Hypothalamus (tissue), 51 donors: ENCODE data around the gene SPEF2.
"Not testable (repeated sequence)": the region's sequence is repeated elsewhere in the genome, so short reads cannot be mapped to it uniquely, and the experiment has no call there.

ENCODE experiments used
- DNase-seq, 51 donors: peaks; one replicate each; lab custom pipeline; 2025; lab: John Stamatoyannopoulos, UW

Gene SPEF2

DNA sequence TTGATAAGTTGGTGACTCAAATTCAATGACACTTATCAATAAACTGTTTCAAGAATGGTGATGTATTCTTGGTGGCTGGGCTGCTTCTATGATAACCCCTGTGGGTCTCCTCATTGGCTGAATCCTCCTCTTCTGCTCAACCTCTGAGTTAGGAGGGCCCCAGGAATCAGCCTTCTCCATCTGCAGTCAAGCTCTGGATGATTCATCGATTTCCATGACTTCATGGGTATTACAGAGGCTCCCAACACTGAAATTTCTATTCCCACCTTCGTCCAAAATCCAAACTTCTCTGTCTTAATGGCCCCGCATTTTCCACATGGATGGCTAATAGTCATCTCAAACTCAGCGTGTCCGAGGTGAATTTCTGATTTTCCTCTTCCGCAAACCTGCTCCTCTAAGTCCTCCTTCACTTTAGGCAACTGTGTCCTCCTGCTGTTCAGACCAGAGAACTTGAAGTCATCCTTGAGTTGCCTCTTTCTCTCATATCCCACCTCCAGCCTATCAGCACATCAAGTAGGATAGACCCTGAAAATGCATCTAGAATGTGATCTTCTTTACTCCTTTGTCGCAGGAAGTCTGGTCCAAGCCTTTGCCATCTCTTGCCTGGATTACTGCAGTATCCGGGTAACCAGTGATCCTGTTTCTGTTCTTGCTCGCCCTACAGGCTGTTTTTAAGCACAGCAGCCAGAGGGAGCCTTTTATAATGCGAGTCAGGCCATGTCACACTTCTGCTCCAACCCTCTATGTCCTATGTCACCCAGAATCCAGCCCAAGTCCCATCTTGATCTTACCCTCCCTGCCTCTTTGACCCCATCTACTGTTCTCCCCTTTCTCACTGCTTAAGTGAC is 197.7 kb downstream of the SPEF2 start:
- no peak for DNase-seq

DNA sequence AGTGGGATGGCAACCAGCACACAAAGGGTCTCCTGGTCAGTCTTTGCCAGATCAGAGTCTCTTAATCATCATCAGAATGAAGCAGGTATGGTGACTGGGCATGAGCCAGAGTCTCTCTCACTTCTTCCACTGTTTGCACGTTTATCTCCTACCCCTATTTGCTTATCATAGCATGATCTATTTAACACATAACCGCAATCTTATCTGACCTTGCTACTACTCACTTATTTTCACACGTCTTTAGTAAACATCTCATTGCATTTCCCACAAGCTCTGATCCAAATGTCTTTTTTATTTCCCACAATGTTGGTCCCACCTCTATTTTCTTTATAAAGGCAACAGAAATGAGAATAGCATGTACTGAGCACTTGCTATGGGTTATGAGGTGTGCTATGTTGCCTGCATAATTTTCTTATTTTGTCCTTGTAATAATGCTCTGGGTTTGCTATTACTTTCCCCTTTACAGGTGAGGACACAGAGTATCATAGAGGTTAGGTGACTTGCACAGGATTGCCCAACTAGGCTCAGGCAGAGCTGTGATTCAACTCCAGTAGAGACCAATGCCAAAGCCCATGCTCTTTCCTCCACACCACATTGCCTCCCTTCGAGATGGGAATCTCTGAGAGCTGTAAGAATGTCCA is 199.3 kb downstream of the SPEF2 start:
- no peak for DNase-seq

DNA sequence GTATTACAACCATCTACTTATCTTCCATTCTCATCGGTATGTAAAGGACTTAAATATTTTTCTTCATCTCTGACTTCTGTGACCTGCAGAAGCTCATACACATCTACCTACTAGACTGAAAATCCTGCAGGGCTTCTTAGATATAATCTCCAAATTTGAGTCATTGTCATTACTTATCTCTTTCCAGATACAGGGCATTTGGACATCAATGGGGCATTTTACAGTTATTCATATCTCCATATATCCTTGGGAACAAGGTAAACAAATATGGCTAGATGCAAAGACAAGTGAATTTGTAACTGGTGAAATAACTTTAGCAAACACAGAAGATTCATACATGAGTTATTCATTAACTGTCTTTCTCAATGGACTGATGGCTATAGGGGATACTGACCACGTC is 201.4 kb downstream of the SPEF2 start:
- no peak for DNase-seq

DNA sequence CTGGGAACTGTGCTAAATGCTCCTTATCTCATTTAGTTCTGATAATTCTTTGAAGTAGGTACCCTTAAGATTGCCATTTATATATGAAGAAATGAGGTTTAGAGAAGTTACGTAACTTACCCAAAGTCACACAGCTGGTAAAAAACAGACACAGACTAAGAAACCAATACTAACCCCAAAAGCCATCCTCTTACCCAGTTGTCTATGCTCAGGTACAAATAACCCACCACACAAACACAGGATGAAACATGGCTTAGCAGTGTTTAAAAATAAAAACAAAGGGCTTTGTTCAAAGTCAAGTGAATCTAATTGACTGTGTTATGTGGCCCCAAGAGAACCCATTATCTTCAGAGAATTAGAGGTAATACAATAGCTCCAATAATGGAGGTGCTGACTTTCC is 202.0 kb downstream of the SPEF2 start:
- no peak for DNase-seq

DNA sequence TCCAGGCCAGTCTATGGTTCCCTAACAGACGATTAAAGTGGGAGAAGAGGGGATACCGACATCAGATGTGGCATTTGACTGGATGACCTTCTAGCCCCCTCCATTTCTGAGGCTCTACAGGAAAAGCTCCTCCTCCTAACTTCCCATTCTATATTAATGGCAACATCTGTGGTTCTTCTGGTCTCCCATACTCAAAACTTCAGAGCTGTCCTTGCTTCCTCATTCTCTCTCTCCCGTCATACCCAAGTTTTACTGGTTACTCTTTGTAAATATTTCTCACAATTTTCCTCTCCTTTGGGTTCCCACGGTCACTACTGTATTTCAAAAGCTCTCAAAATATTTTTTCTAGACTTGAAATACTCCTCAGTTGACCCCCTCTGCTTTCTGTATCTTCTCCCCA is 203.1 kb downstream of the SPEF2 start:
- no peak for DNase-seq

DNA sequence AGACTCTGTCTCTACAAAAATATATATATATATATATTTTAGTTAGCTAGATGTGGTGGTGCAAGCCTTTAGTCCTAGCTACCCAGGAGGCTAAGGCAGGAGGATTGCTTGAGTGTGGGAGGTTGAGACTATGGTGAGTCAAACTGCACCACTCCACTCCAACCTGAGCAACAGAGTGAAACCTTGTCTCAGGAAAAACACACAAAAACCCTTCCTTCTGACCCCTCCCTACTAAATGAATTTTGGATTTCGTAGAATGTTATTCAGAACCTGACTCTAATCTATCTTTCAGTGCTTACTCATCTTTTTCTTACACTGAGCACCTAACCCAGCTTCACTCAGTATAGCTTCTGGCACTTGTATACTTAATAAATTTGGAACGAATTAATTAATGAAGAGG is 203.8 kb downstream of the SPEF2 start:
- DNase-seq = no peak

DNA sequence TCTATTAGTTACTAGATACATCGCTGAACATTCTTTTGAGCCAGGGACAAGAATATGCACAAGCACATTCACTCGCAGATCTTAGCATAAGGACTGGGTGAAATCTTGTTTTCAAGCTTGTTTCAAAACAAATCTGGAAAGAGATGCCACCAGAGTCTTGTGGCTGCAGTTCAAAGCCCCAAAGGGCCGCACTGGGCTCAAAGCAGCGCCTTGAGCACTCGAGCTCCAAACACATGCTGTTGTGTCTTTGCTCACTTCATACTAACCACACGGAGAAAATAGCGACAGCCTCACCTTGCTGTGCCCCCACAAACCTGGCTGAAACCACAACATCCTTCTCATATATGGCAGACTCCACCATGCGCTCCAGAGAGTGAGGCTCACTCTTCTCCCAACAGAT is 204.8 kb downstream of the SPEF2 start:
- DNase-seq = no peak

DNA sequence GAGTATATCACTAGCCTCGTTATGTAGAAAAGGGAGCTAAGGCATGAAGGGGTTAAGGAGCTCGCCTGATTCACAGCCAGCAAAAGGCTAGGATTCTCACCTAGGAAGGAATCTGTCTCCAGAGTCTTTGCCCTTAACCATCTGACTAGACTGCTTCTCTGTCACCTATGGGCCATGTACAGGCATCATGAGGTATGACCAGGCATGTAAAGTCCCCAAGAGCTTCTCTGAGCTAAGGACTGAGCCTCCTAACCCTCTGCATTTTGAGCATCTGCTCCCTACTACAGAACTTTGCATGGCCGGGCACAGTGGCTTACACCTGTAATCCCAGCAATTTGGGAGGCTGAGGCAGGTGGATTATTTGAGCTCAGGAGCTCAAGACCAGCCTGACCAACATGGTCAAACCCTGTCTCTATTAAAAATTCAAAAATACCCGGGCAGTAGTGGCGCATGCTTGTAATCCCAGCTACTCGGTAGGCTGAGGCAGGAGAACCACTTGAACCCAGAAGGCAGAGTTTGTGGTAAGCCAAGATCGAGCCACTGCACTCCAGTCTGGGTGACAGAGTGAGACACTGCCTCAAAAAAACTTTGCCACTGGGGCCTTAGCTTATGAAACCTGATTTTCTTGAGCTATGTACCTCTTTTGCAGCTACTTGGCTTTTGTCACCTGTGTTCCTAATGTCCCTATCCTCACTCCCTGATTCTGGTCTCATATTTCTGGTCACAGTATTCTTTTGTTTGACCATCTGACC is 205.9 kb downstream of the SPEF2 start:
- no peak for DNase-seq

DNA sequence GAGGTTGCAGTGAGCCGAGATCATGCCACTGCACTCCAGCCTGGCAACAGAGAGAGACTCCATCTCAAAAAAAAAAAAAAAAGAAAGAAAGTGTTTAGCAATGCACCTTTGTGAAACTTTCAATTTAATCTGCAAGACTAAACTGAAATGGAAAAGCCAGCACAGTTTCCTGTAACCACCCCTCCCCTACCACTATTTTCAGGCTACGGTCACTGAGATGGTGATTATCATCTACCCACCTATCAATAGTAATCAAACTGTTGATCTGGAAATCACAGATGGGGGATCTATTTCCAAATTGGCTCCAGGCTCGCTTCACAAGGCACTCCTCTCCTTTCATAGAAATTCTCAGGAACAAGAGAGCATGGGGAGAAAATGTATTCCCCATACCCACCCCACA is 208.4 kb downstream of the SPEF2 start:
- no peak for DNase-seq

DNA sequence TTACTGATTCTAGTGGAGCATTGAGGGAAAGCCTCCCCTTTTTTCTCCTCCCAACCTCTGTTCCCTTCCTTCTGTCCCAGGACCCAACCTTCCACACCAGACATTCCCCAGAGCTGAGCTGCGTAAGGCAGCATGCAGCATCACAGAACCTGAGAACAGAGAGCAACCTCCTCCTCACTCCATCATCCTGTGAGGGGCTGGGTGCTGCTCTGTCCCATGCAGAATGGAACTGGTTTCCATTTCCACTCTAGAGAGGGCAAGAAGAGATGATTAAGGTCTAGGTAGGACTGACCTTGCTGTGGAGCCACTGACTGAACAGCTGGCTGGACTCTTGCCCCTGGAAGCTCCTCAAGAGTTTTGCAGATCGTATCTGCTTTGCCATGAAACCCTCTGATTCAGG is 208.9 kb downstream of the SPEF2 start:
- no peak for DNase-seq

DNA sequence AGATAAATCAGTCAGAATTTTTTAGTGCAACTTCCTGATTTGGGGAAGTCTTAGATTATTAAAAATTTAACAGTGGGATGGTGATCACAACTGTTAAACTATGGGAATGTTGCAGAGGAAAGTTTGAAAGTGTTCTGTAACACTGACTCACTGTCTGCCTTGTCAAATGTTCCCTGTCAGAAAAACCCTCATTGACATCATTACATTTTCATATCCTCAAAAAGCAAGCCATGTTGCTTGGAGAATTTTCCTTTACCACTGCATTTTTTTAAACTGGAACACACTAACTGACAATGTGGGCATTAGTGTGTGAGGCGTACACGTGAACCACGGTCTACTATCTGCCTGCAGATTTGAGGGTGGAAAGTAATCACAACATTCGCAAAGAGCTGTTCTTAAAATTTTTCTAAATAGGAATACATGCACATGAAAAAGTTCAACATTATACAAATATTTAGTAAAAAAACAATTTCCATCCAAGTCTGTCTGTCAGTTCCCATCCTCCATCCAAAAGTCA is 210.5 kb downstream of the SPEF2 start:
- no peak for DNase-seq

DNA sequence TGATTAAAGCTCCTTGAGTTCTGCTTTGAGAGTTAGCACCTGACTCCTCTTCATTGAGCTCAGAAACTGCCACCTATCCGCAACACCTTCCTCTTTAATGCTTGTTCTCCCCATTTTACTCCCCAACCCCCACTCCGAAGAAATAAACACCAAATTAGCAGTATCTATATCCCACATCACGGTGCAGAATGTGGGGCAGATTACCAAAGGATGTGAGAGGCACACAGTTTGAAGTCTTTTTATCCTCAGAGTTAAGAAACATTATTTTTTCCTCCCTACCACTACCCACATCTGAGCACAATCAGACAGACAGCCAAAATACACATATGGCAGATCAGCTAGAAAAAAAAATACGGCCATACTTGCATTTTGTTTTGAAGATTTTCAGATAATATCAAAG is 212.9 kb downstream of the SPEF2 start:
- DNase-seq = no peak

DNA sequence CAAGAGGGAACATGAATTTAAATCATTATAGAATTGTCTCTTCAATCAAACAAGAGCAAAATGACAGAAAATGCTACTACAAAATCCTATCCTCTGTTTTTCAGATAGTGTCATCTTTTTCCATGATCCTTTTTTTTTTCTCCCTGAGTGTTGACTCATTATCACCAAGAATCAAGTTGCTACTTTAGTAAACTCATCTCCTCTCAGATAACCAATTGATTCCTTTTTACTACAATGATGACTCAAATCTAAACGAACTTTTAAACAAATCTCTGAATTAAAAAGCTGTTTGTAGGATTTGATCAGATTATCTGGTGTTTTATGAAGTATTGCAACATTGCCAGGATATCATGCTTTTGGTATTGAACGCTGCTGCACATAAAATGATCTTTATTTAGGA is 215.1 kb downstream of the SPEF2 start:
- DNase-seq = no peak

DNA sequence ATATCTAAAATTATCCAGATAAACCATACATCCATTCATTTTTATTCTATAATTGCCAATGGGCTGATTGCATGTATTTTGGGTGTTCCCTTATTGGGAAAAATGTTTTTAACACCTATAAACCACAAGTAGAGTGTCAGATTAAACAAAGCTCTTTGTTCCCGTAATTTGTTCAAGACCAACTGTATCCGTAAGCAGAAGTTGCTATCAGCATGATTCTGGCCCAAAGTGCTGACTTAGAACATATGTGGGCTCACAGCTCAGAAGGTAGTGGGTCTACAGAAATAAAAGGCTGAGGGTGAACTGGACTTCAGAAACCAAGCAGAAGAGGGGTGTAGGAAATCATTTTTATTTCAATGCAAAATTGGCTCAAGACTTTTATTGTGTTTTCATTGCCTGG is 215.6 kb downstream of the SPEF2 start:
- no peak for DNase-seq

DNA sequence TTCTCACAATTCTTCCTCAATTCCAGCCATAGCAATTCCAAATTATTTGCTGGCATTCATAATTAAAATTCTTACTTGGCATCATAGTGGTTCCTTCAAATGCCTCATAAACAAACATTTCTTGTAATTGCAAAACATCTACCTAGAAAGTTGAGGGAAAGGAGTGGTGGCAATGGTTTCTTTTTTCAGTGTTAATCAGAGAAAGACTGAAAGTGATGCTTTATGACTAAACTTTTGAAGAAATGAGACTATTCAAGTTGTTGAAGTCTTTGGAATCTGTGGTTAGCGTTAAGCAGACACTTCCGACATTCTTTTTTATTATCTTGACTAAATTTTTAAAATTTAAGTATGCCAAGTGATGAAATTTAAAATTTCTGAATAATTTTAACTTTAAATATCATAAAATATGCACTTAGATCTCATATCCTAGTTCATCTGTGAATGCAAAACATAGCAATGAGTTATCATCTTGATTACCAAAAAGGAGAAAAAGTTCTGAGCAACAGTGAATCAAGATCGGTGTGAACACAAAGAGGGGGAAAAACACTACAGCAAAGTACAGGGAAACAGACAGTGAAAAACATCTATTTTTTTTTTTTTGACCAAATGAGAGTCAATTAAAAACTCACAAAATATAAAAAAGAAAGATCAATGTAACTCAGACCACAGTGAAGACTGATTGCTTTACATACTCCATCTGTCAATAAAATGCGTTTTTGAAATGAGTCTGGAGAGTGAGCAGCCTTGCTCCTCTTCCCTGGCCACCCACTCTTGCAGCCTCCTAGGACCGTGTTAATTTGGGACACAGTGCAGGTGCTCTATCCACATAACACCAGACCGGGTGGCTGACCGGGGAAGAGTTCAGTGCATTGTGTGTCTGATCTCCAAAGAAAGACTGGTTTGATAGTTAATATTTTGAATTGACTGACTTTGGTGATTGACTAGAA is 218.4 kb downstream of the SPEF2 start:
- DNase-seq = no peak

DNA sequence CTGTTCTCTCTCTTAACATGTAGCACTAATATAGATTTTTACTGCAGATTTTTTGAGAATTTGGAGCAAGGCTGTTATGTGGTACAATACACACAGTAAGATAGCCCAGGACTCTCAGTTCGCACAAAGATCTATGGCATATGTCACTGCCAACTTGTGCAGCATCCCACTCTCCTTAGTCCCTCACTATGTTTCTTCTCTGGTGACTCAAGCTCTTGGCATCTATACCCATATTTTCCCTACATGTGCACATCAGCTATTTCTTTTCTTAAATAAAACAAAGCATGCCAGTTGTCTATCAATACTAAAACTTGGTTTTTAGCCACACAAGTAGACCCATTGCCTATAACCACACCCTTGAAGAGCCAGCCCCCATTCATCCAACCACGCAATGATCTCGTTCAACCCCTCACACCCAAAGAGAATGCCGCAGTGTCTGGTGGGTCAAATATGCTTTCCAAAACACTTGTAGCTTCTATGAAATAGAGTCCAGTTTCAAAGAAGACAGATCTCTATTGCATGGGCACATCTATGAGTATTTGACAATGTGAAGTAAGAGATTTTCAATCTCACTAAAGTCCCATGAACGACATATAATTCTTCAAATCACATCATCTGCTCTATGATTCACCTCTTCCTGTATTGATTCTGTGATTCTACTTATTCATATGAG is 220.8 kb downstream of the SPEF2 start:
- no peak for DNase-seq

DNA sequence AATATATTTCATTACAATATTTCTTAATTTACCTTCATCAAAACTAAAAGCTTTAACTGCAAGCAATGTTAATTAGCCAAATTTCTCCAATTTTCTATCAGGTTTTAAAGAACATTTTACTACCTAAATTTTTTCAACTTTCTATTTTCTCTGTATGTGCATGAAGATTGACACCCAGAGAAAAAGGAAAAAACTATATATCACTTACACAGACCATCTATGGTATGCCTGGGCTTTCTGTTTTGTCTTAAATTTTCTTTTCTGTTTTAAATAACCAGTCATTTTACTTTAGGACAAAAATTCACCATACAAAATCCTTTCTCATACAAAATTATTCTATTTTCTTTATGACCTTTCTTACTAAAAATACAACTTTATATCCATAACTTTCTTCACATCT is 225.2 kb downstream of the SPEF2 start:
- DNase-seq = no peak

DNA sequence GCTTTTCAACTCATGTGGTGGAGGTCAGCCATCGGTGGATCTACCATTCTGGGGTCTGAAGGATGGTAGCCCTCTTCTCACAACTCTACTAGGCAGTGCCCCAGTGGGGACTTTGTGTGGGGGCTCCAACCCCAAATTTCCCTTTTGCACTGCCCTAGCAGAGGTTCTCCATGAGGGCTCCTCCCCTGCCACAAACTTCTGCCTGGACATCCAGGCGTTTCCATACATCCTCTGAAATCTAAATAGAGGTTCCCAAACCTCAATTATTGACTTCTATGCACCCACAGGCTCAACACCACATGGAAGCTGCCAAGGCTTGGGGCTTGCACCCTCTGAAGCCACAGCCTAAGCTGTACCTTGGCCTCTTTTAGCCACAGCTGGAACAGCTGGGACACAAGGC is 227.8 kb downstream of the SPEF2 start:
- DNase-seq = not testable (repeated sequence)

DNA sequence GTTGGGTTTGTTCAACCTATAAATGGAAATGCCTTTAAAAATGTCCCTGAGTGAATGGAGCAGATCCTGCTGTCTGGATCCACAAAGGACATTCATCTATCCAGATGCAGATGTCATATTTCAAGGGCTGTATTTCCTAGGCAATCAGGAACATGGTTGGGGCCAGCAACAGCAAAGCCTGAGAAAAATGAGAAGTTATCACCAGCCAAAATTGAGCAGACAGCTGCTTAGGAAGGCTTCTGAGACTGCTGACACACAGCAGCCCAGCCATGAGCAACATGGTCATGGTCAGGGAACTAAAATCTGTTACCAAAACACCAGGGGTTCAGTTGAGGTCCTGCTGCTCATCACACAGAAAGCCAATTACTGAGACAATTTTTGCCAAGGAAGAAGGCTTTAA is 229.8 kb downstream of the SPEF2 start:
- DNase-seq = no peak

DNA sequence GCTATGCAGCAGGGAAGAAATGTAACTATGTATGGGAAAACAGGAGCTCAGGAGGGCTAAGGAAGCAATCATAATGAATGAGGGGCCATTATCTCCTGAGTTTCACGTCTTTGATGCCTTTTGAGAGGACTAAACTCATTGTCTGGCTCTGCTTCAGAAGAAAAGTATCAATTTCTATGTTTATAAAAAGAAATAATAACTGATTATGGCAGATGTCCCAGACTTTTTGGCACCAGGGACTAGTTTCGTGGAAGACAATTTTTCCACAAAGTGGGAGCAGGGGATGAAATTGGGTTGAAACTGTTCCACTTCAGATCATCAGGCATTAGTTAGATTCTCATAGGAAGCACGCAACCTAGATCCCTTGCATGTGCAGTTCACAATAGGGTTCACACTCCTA is 230.3 kb downstream of the SPEF2 start:
- no peak for DNase-seq
